Esophagus (tissue), 2 donors: Measurements from ENCODE around the gene TMUB1. TPM values are rescaled to one million over a fixed set of nuclear protein-coding genes. Genes with fewer than 3 reads are reported as not detected.

ENCODE experiments used
- H3K27ac ChIP-seq, 2 donors: one replicate each; pipeline ENCODE4 v1.5.1; 2013; ENCODE audit warnings: low read depth in 2 of 2, mild to moderate bottlenecking in 2 of 2, inconsistent platforms in 1 of 2, low read length in 1 of 2, moderate library complexity in 1 of 2
- H3K27me3 ChIP-seq, 2 donors: one replicate each; pipeline ENCODE4 v1.6.1; 2013; ENCODE audit warnings: low read length in 2 of 2, control low read depth in 1 of 2, mild to moderate bottlenecking in 1 of 2; ENCODE audit not compliant: insufficient read depth in 2 of 2, control insufficient read depth in 1 of 2
- H3K36me3 ChIP-seq, 2 donors: one replicate each; pipeline ENCODE4 v1.6.1; 2013; ENCODE audit warnings: low read length in 1 of 2; ENCODE audit not compliant: control insufficient read depth in 2 of 2, insufficient read depth in 2 of 2
- H3K4me1 ChIP-seq, 2 donors: one replicate each; pipeline ENCODE4 v1.6.1; 2013; ENCODE audit warnings: low read length in 1 of 2; ENCODE audit not compliant: control insufficient read depth in 2 of 2, insufficient read depth in 2 of 2
- H3K4me3 ChIP-seq, 2 donors: one replicate each; pipeline ENCODE4 v1.5.1; 2013; ENCODE audit warnings: low read length in 2 of 2, mild to moderate bottlenecking in 2 of 2, low read depth in 1 of 2, moderate library complexity in 1 of 2
- H3K9me3 ChIP-seq, 2 donors: one replicate each; pipeline ENCODE4 v1.6.1; 2013; ENCODE audit warnings: mild to moderate bottlenecking in 2 of 2, low read depth in 1 of 2, low read length in 1 of 2, moderate library complexity in 1 of 2; ENCODE audit not compliant: control insufficient read depth in 2 of 2, insufficient read depth in 1 of 2
- WGBS, 2 donors: extraction: QIAGEN DNeasy Blood & Tissue Kit; methylation state at CpG; one replicate each; pipeline ENCODE4 v1.1.7; 2013; 5-methylcytosine and 5-hydroxymethylcytosine counted together
- polyA plus RNA-seq, 2 donors: library from polyadenylated mRNA; stranded (reverse); fragments of 200-250 nt; gene quantifications; one replicate each; pipeline ENCODE4 v1.2.3, GENCODE V29; 2013
- donor health status: healthy with polysubstance abuse.
- donor health status: Bipolar disorder and iron deficiency.

The TMUB1 gene
- polyA plus RNA-seq, 2 donors: 33.4 to 64.2 TPM

GRCh38 chr7:151095123-151095797 is 12.0 kb upstream of the TMUB1 start:
- Histone ChIP-seq H3K27me3 (no peaks in the 10 kb centered on the region), H3K4me1 (peaks cover 5% of the 10 kb centered on the region in 2 donors), H3K27ac (no peak overlapping the region), H3K9me3 (no peaks in the 10 kb centered on the region), H3K36me3 (no peaks in the 10 kb centered on the region), H3K4me3 (no peak overlapping the region)
- 57 to 58% methylated on average over 10 of the region's 10 CpGs for WGBS, 2 donors

DNA sequence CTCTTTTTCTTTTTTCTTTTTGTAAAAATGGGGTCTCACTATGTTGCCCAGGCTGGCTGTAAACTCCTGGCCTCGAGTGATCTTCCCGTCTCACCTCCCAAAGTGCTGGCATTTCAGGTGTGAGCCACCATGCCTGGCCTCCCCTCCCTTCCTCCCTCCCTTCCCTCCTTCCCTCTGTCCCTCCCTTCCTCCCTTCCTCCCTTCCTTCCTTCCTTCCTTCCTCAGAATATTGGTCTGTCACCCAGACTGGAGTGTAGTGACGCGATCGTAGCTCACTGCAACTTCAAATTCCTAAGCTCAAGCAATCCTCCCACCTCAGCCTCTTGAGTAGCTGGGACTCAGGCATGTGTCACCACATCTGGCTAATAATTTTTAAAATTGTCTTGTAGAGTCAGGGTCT is 11.4 kb upstream of the TMUB1 start:
- H3K27ac ChIP-seq: no peak overlapping the region
- 87 to 89% methylated on average over 5 of the region's 5 CpGs for WGBS, 2 donors
- H3K36me3 ChIP-seq: no peaks in the 10 kb centered on the region
- no peaks in the 10 kb centered on the region for H3K9me3 ChIP-seq
- peaks cover 5% of the 10 kb centered on the region in 2 donors for H3K4me1 ChIP-seq
- H3K27me3 ChIP-seq: no peaks in the 10 kb centered on the region
- no peak overlapping the region for H3K4me3 ChIP-seq

DNA sequence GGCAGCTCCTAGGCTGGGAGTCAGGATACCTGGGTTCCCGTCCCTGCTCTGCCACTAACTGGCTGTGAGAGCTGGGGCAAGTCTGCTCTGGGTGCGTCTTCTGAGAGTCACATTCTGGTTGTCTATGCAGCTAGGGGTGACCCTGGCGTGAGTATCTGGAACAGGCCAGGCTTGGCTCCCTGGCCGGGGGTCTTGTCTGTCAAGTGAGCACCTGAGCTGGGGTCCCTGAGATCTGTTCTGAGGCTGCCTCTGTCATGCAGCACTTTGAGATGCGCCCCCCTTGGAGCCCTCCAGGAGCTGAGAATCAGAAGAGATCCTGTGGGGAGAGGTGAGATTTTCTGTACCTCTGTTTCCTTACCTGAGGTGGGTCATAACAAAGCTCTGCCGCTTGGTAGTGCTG is 10.5 kb upstream of the TMUB1 start:
- 93 to 94% methylated on average over 6 of the region's 6 CpGs for WGBS, 2 donors
- H3K4me1 ChIP-seq: peaks cover 5 to 12% of the 10 kb centered on the region in 2 donors
- H3K27me3 ChIP-seq: no peaks in the 10 kb centered on the region
- H3K4me3 ChIP-seq: no peak overlapping the region
- no peak overlapping the region for H3K27ac ChIP-seq
- H3K36me3 ChIP-seq: no peaks in the 10 kb centered on the region
- H3K9me3 ChIP-seq: no peaks in the 10 kb centered on the region

- H3K27me3 ChIP-seq: no peaks in the 10 kb centered on the region
- peaks cover 10 to 18% of the 10 kb centered on the region in 2 donors for H3K4me1 ChIP-seq
- no peak overlapping the region for H3K4me3 ChIP-seq
- no peaks in the 10 kb centered on the region for H3K9me3 ChIP-seq
- no peaks in the 10 kb centered on the region for H3K36me3 ChIP-seq
- H3K27ac ChIP-seq: no peak overlapping the region
- WGBS, 2 donors: 86 to 88% methylated on average over 14 of the region's 14 CpGs
These were observed 8.7 kb upstream of the TMUB1 start for GRCh38 chr7:151091988-151092387.

- Histone ChIP-seq H3K27ac (no peak overlapping the region), H3K9me3 (no peaks in the 10 kb centered on the region), H3K4me3 (no peak overlapping the region), H3K27me3 (no peaks in the 10 kb centered on the region), H3K4me1 (peaks cover 10 to 18% of the 10 kb centered on the region in 2 donors), H3K36me3 (no peaks in the 10 kb centered on the region)
- 53 to 60% methylated on average over 6 of the region's 6 CpGs for WGBS, 2 donors
These were observed 8.1 kb upstream of the TMUB1 start for GRCh38 chr7:151091431-151091830.

- Histone ChIP-seq H3K4me3 (no peak overlapping the region), H3K36me3 (no peaks in the 10 kb centered on the region), H3K27ac (no peak overlapping the region), H3K27me3 (no peaks in the 10 kb centered on the region), H3K9me3 (no peaks in the 10 kb centered on the region), H3K4me1 (peaks cover 10 to 17% of the 10 kb centered on the region in 2 donors)
- 86 to 88% methylated on average over 7 of the region's 7 CpGs for WGBS, 2 donors
These were observed 7.7 kb upstream of the TMUB1 start for GRCh38 chr7:151091003-151091402.

- Histone ChIP-seq H3K36me3 (no peaks in the 10 kb centered on the region), H3K27me3 (no peaks in the 10 kb centered on the region), H3K4me3 (no peak overlapping the region), H3K9me3 (no peaks in the 10 kb centered on the region), H3K27ac (peak overlapping the region; percentile 75 to 84), H3K4me1 (peaks cover 10 to 15% of the 10 kb centered on the region in 2 donors)
- WGBS, 2 donors: 72 to 76% methylated on average over 20 to 22 of the region's 22 CpGs
These were observed 6.8 kb upstream of the TMUB1 start for GRCh38 chr7:151089893-151090730.

- no peaks in the 10 kb centered on the region for H3K27me3 ChIP-seq
- WGBS, 2 donors: 17 to 29% methylated on average over 30 of the region's 30 CpGs
- peak overlapping the region; percentile 75 to 84 for H3K27ac ChIP-seq
- peak overlapping the region in 1 of 2 donors; percentile 29 for H3K4me3 ChIP-seq
- no peaks in the 10 kb centered on the region for H3K36me3 ChIP-seq
- H3K9me3 ChIP-seq: no peaks in the 10 kb centered on the region
- peaks cover 10 to 13% of the 10 kb centered on the region in 2 donors for H3K4me1 ChIP-seq
These were observed 5.8 kb upstream of the TMUB1 start for GRCh38 chr7:151088856-151089699.
